ENCODE results near the gene PRR15L.
"Not testable (repeated sequence)": the region's sequence is repeated elsewhere in the genome, so short reads cannot be mapped to it uniquely, and the experiment has no call there.

The PRR15L gene

DNA sequence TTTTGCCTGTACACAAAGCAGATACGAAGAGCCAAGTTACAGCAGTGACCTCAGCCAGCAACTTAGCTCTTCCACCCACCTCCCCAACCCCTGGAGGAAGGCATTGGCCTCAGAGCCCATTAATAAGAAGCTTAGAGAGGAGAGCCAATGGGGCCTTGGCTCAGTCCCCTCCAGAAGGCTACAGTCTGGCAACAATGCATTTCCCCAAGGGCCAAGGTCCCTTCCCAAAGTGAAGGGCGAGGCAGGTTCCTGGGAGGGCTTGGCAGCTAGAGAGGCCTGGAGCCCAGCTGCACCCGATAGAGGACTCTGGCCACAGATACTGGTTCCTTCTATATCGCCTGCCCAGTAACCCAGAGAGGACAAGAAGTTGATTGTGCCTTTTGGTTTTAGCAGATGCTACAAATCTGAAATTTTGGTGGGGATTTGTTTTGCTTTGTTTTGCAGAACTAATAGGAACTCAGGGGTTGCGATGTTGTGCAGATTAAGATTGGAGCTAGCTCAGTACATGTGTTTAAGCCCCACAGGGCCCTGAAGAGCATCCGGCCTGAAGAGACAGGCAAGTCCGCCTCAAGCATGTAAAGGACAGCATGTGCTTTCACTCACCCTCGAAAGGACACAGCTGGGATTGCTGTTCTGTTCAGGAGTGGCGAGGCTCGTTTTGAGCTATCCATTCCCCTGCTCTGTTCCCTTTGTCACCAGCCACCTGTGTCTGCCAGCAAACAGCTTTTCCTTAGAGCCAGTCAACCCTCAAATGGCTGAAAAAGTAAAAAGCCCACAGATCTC is 28.3 kb downstream of the PRR15L start:
- DNase-seq = no peak

DNA sequence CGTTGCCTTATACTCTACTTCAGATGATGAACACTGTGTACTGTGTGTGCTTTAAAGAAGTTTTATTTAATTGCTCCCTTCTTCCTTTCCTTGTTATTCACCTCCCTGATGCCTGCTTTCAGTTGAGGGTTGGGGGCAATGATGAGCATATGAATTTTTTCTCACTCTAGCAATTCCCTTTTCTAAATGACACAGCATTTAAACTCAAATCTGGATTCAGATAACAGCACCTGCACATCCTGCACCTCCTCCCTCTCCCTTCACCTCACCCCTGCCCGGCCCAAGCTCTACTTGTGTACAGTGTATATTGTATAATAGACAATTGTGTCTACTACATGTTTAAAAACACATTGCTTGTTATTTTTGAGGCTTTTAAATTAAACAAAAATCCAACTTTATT is 29.3 kb downstream of the PRR15L start:
- DNase-seq = no peak

DNA sequence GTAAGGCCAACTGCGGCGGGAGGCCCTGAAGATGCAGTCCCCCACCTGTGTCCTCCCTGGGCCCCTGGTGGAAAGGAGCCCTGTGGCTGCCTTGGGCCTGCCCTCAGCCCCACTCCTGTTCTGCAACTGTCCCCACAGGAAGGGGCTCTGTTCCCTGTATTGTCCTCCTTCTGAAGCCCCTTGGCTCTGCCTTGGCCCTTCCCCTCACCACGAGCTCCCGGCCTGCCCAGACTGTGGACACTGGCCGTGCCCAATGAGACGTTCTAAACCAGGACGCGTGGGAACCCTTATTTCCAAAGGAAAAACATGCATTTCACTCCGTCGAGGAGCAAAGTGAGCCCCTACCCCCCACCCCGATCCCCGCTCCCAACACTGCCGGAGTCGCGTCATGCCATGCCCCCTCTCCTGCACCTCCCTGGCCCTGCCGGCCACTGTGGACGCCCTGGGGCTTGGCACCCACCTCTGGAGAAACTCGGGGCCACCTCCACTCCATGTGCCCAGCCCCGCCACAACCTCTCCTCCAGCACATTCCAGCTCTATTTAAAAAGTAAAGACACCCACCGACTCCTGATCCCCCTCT is 29.8 kb downstream of the PRR15L start:
- DNase-seq = no peak

DNA sequence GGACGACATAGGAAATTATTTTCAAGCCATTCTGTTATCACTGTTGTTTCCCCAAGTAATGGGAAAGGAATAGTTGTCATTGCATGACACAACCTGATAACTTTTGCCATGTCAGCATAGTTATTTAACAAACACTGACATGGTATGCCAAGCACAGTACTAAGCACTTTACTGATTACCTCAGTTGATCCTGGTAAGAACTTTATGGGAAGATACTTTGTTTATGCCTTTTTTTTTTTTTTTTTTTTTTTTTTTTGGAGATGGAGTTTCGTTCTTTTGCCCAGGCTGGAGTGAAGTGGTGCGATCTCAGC is 32.0 kb downstream of the PRR15L start:
- no peak for DNase-seq

DNA sequence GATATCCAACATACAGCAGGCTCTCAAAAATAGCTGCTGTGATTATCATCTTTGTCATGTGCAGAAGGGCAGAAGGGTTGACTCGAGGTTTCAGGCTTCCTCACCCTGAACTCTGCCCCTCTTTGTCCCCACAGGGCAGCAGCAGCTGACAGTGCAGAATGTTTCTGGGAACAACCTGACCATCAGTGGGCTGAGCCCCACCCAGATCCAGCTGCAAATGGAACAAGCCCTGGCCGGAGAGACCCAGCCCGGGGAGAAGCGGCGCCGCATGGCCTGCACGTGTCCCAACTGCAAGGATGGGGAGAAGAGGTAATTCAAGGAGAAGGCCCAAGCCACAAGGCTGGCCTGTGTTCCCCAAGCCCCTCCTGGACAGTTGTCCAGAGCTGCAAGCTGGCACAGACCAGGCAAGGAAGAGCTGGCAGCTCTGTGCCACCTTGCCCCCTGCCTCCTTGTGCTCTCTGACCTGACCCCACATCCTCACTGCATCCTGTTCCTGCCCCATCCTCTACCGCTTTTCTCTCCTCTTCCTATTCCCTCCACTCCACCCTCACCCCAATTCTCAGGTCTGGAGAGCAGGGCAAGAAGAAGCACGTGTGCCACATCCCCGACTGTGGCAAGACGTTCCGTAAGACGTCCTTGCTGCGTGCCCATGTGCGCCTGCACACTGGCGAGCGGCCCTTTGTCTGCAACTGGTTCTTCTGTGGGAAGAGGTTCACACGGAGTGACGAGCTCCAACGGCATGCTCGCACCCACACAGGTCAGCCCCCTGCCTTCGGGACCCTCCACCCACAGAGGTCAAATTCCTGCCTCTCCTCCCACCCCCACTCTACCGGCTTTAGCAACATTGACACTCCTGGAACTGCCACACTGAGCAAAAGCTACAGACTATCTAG is 32.7 kb downstream of the PRR15L start:
- no peak for DNase-seq

DNA sequence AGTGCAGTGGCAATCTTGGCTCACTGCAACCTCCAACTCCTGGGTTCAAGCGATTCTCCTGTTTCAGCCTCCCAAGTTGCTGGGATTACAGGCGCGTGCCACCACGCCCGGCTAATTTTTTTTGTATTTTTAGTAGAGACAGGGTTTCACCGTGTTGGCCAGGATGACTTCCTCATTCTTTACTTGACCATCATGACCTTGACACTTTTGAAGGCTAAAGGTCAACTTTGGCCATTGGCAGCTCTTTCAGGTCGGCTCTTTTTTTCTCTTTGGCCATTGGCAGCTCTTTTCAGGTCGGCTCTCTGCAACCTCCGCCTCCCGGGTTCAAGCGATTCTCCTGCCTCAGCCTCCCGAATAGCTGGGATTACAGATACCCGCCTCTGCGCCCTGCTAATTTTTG is 37.8 kb downstream of the PRR15L start:
- DNase-seq = not testable (repeated sequence)

DNA sequence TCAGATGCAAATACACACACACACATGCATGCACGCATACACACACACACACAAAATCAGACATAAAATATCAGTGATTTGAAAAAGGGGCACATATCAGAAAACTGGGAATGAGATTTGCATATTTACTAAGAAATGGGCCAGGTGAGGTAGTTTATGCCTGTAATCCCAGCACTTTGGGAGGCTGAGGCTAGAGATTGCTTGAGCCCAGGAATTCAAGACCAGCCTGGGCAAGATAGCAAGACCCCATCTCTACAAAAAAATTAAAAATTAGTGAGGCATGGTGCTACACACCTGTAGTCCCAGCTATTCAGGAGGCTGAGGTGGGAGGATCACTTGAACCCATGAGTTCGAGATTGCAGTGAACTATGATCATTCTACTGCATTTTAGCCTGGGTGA is 38.7 kb downstream of the PRR15L start:
- DNase-seq = no peak

DNA sequence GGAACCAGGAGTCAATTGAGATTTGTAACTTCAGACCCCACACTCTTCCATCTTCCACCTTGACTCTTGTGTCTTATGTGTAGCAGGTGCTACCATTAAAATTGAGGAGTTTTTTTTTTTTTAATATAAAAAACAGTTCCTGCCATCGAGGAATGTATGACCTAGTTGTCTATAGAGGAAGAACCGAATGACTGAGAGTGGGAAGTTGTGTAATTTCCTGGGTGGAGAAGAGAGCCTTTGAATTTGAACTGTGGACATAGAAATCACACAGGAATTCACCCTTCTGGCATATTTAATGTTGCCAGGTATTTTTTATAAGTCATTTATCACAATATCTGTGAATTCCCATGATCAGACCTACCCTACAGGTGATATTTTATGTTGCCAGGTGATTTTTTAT is 39.7 kb downstream of the PRR15L start:
- DNase-seq = no peak

DNA sequence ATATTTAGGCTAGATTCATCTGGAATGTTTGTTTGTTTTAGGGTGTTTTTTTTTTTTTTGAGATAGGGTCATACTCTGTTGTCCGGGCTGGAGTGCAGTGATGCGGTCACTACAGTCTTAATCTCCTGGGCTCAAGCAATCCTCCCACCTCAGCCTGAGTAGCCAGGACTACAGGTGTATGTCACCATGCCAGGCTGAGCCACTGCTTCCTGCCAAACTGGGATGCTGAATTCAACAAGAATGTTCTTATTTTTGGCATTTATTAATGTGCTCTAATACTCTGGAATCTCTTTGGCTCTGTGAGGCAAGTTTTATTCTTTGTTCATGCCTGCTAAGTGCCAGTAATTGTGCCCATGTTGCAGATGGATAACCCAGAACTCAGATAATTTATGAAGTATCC is 40.1 kb downstream of the PRR15L start:
- DNase-seq = no peak

DNA sequence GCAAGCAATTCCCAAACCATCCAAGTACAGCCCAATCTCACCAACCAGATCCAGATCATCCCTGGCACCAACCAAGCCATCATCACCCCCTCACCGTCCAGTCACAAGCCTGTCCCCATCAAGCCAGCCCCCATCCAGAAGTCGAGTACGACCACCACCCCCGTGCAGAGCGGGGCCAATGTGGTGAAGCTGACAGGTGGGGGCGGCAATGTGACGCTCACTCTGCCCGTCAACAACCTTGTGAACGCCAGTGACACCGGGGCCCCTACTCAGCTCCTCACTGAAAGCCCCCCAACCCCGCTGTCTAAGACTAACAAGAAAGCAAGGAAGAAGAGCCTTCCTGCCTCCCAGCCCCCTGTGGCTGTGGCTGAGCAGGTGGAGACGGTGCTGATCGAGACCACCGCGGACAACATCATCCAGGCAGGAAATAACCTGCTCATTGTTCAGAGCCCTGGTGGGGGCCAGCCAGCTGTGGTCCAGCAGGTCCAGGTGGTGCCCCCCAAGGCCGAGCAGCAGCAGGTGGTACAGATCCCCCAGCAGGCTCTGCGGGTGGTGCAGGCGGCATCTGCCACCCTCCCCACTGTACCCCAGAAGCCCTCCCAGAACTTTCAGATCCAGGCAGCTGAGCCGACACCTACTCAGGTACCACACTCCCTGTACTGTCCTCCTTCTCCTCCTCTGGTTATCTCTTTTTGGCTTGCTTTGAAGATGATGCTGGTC is 41.0 kb downstream of the PRR15L start:
- no peak for DNase-seq

DNA sequence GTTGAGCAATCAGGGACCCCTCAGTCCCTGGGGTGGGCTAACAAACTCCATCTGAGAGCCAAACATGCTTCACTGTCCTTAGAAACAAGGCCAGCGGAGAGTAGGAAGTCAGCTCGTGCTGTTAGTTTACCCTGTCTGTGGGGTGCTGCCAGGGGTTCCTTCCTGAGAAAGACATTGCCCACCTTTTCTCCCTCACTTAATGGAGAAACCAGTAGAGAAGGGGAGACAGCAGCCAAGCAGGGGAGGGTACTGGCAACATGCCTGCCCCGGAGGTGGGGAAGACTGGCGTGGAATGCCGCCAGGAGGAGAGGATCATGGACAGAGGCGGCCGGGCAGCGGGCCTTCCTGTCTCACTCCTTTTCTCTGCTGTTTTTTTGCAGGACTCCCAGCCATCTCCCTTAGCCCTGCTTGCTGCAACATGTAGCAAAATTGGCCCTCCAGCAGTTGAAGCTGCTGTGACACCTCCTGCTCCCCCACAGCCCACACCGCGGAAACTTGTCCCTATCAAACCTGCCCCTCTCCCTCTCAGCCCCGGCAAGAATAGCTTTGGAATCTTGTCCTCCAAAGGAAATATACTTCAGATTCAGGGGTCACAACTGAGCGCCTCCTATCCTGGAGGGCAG is 41.8 kb downstream of the PRR15L start:
- DNase-seq = no peak

DNA sequence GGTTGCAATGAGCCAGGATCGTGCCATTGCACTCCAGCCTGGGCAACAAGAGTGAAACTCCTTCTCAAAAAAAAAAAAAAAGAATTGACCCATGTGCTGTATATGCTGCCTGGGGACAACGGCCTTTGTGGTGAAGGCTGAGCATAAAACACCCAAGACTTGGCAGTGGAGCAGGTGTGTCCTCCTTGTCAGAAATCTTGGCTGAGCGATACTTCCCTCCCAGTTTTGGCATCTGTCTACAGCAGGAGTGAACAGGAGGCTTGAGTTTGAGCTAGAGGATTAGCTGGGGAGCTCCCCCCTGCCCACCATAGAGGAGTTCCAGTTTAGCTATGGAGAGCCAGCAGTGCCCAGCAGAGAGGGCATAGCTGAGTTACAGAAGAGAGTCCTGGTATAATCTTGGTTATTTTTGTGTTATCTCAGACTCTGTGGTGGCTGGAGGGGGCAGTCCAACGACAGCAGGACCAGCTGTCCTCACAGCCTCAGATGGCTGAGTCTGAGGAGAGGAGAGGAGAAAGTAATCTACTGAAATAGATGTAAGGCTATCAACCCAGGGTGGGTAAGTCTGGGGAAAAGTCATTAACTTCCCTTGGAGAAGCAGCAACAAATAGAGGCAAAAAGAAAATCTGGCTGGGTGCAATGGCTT is 43.3 kb downstream of the PRR15L start:
- no peak for DNase-seq

DNA sequence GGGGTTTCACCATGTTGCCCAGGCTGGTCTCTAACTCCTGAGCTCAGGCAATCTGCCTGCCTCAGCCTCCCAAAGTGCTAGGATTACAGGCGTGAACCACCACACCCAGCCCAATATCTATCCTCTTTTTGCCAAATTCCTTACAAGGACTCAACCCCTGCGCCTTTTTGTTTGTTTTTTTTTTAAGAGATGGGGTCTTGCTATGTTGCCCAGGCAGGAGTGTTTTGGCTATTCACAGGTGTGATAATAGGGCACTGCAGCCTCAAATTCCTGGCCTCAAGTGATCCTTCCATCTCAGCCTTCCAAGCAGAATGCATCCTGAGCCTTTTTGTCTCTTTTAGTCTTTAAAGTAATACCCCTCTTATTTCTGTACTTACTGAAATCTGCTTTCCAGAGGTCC is 44.6 kb downstream of the PRR15L start:
- no peak for DNase-seq

DNA sequence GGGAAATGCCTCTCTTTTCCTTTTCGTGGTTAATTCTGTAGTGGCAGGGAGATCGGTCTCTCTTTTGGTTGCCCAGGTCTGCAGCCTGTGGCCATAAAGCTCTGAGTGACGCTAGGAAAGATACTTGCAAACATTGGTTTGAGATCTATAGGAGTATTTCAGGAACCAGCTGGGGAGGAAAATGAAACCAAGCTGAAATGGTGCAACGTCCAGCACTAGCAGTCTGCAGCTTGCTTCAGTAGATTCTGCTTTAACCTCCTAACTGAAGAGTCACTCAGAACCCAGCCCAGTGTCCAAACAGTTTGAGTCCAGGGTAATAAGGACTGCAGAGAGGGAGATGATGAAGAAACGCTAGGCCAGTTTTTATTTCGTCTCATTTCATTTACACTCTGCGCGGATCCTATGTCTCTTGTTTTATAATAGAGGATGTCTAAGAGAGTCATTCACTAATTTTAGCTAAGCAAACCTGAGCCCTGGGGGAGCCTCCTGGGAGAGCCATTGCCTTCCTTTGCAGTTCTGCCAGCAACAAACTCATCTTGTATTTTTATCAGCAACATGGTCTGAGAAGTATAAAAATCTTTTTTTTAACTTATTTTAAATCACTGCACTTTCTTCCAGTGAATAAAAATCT is 49.6 kb downstream of the PRR15L start:
- no peak for DNase-seq

DNA sequence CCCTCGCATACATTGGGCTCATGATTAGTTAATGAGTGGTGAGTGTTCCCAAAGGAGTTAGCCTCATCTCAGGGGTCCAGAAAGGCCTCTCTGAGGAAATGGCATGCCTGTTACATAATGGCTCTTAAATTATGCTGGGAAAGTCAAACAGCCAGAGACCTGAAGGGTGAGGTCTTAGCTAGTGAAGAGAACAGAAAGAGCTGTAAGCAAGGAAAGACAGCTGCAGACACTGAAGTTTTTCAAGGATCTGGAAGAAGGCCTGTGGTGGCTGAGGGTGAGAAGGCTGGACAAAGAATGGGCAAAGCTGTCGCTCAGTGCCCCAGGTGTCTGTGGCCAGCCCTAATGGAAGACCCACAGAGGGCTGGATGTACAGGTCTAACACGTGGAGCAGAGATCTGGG is 51.2 kb downstream of the PRR15L start:
- DNase-seq = no peak

DNA sequence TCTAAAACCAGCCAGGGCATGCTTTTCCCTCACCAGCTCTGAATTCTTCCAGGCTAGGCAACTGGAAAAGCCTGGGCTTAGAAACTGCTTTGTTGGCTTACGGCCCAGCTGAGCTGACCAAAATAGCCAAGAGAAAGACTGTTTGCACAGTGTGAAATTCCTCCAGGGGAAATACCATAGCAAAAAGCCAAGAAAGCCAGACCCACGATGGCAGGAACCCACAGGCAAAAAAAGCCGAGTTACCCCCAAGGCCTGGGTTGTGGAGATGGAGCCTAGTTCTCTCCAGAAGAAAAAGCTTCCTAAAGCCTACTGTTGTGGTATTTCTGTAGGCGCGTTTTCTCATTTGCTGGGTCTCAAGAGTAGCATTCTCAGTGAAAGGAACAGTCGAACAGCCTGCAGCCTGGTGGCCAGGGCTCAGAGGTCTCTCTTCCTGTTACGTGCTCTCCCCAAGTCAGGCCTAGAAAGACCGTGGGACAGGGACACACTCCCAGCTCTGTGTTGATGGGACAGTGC is 52.4 kb downstream of the PRR15L start:
- DNase-seq = no peak

DNA sequence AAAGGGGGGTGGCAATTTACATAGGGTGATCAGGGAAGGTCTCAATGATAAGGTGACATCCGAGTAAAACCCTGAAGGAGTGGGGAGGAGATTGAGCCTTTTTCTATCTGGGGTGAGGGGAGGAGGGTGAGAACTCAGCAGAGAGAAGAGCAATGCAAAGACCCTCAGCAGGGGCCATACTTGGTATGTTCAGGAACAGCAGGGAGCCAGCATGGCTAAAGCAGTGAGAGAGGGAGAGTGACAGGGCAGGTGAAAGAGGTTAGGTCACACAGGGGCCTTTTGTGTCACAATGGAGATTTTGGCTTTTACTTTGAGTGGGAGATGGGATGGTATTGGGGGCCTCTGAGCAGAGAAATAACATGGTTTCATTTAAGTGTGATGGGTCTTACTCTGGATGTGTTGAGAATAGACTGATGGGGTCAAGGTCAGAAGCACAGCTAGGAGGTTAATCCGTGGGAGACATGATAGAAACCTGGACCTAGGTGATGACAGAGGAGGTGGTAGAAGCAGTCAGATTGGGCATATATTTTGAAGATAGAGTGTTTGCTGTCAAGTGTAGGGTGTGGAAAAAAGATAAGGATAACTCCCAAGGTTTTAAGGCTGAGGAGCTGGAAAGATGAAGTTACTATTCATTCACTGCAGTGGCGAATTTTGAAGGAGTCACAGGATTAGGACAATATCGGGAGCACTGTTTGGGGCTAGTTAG is 55.5 kb downstream of the PRR15L start:
- DNase-seq = no peak
